Cardiac muscle cell (in vitro differentiated cells and primary cell): Measurements from ENCODE around the gene RBM39. TPM values are rescaled to one million over a fixed set of nuclear protein-coding genes. Genes with fewer than 3 reads are reported as not detected.
"Not testable (repeated sequence)": the region's sequence is repeated elsewhere in the genome, so short reads cannot be mapped to it uniquely, and the experiment has no call there.

Source experiments
- DNase-seq, 2 donors: peaks; one replicate each; pipeline versions ENCODE4 v3.0.0 to v3.0.0-alpha.2; 2010 to 2017; ENCODE audit warnings: low read depth in 1 of 2, low spot score in 1 of 2
- H3K27ac ChIP-seq: fragments of 200-600 bp; sonication (generic); 2 replicates; pipeline ENCODE4 v1.5.1; 2016
- H3K27me3 ChIP-seq: fragments of 200-600 bp; sonication (generic); 2 replicates; pipeline ENCODE4 v1.6.0; 2016; ENCODE audit warnings: control low read depth
- H3K36me3 ChIP-seq: fragments of 200-600 bp; sonication (generic); 2 replicates; pipeline ENCODE4 v1.5.1; 2016; ENCODE audit warnings: control low read depth
- H3K4me1 ChIP-seq: fragments of 200-600 bp; sonication (generic); 2 replicates; pipeline ENCODE4 v1.8.1; 2017; ENCODE audit warnings: low read depth, mild to moderate bottlenecking, mixed run types
- H3K4me3 ChIP-seq: fragments of 200-600 bp; sonication (generic); 2 replicates; pipeline ENCODE4 v1.5.1; 2016; ENCODE audit warnings: mild to moderate bottlenecking
- H3K9me3 ChIP-seq: fragments of 200-600 bp; sonication (generic); 2 replicates; pipeline ENCODE4 v1.5.1; 2017; ENCODE audit warnings: low read depth, mild to moderate bottlenecking, control low read depth
- polyA plus RNA-seq: library from polyadenylated mRNA; unstranded; fragments of >200 nt; fragmentation: Nextera tagmentation; extraction: Ambion mirVana; gene quantifications from 2 replicates; pipeline ENCODE4 v1.2.1, GENCODE V29; 2016
- total RNA-seq: library from RNA; depleted of rRNA; stranded (reverse); fragments of >200 nt; gene quantifications from 2 replicates; pipeline ENCODE4 v1.2.3, GENCODE V29; 2016
- TF ChIP-seq, protein P1 (sequence below): IDR thresholded peaks from 2 replicates; pipeline ENCODE4 v1.5.1; 2012; ENCODE audit warnings: low read depth, mild to moderate bottlenecking, low read length

RBM39 gene
- total RNA-seq = 235 and 299 TPM in 2 replicates
- 202 and 214 TPM in 2 replicates for polyA plus RNA-seq

DNA sequence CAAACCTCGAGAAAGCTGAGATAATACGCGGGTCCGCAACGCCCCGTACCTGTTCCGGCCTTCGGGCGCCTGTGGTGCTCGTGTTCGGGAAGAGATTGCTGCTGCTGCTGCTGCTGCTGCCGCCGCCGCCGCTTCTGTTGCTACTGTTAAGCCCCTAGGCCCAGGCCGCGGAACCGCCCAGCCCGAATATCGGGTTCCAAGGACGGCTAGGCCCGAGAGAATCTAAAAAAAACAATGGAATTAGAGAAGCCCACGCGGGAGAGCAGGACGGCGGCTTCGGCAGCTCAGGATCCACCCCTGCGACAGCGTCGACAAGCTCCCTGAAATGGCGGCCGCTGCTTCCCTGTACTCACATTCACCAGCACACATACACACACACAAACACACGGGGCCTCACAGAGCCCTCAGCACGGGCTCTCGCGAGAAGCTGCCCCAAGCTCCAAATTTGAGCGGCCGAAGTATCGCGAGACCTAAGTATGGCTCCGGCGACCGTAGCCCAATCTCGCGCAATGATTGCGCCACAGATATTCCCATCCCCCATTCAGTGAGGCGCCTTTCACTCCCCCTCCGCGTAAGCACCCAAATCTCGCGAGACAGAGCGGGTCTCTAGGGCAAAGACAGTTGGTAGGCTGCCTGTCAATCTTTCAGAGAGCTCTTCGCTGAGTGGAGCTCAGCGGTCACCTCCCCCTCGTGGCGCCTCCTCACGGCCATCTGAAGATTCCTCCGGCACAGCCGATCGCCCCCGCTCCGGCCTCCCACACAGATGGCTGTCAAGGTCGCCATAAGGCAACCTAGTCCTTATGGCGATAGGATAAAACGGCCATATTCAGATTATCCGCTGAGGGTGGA is at the start of gene RBM39:
Gene RBM39 (minus strand): TSS at position 369 of the 849 bp plus-strand sequence. CDS start 1,386 bp downstream, outside the sequence.
- peak; percentile 100 for DNase-seq
- H3K9me3 ChIP-seq = no peaks in the 10 kb centered on the region
- H3K4me3 ChIP-seq = peak within 1 kb of the TSS; percentile 99
- peaks cover 23% of the 10 kb centered on the region for H3K4me1 ChIP-seq
- TF ChIP-seq, protein P1, sequence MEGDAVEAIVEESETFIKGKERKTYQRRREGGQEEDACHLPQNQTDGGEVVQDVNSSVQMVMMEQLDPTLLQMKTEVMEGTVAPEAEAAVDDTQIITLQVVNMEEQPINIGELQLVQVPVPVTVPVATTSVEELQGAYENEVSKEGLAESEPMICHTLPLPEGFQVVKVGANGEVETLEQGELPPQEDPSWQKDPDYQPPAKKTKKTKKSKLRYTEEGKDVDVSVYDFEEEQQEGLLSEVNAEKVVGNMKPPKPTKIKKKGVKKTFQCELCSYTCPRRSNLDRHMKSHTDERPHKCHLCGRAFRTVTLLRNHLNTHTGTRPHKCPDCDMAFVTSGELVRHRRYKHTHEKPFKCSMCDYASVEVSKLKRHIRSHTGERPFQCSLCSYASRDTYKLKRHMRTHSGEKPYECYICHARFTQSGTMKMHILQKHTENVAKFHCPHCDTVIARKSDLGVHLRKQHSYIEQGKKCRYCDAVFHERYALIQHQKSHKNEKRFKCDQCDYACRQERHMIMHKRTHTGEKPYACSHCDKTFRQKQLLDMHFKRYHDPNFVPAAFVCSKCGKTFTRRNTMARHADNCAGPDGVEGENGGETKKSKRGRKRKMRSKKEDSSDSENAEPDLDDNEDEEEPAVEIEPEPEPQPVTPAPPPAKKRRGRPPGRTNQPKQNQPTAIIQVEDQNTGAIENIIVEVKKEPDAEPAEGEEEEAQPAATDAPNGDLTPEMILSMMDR = peak; percentile 40
- H3K27me3 ChIP-seq = no peaks in the 10 kb centered on the region
- H3K27ac ChIP-seq = peak within 1 kb of the TSS; percentile 100
- peaks cover 34% of the 10 kb centered on the region for H3K36me3 ChIP-seq

DNA sequence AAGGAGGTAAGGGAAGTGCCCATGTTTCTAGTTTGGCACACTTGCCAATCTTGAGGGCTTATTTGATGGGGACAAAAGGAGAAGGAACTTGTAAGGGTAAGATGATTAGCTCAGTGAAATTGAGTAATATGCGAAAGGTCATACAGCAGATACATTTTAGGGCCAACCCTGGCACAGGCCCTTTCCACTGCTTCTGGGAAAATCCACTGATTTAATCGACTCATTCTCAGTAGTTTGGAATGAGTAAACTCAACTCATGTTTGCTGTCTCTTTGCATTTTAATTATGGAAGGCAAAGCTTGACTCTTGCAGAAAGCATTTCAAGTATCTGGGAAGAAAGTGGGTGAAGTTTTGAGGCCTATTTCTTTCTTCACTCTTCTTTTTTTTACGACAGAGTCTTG is 49.8 kb upstream of the RBM39 start:
- TF ChIP-seq, protein P1 = no peak
- no peaks in the 10 kb centered on the region for H3K27me3 ChIP-seq
- H3K4me3 ChIP-seq = no peak overlapping the region
- H3K27ac ChIP-seq = no peak overlapping the region
- H3K36me3 ChIP-seq = no peaks in the 10 kb centered on the region
- no peaks in the 10 kb centered on the region for H3K4me1 ChIP-seq
- H3K9me3 ChIP-seq = no peaks in the 10 kb centered on the region
- DNase-seq = peak in 1 of 2 donors; percentile 37

DNA sequence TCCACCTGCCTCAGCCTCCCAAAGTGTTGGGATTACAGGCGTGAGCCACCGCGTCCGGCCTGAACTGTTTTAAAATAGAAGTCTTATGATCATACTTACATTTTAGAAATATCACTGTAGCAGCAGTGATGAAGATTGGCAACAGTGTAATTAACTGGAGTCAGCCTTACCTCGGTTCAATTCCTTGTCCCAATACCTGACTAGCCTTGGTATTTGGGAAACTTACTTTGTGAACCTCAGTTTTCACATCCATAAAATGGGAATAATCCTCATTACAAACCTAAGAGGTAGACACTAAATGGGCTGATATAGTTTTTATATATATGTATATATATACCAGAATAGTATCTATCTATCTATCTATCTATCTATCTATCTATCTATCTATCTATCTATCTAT is 49.0 kb upstream of the RBM39 start:
- Histone ChIP-seq H3K27me3 (no peaks in the 10 kb centered on the region), H3K36me3 (no peaks in the 10 kb centered on the region), H3K9me3 (no peaks in the 10 kb centered on the region), H3K27ac (no peak overlapping the region), H3K4me1 (no peaks in the 10 kb centered on the region), H3K4me3 (no peak overlapping the region)
- TF ChIP-seq, protein P1 = no peak
- no peak for DNase-seq

DNA sequence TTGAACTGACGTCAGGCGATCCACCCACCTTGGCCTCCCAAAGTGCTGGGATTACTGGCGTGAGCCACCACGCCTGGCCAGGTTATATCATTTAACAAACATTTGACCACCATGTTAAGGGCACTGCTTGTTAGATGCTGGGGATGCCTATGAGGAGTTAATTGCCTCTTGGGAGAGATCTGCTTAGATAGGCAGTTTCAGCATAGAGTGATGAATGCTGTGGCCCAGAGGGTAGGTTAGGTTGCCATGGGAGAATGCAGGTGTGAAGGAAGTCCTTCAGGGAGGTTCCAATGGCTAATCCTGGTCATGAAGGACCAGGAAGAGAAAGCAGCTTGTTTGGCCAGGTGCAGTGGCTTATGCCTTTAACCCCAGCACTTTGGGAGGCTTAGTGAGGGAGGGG is 46.7 kb upstream of the RBM39 start:
- no peak for DNase-seq
- no peaks in the 10 kb centered on the region for H3K4me1 ChIP-seq
- TF ChIP-seq, protein P1 = no peak
- H3K4me3 ChIP-seq = no peak overlapping the region
- H3K27ac ChIP-seq = no peak overlapping the region
- H3K36me3 ChIP-seq = no peaks in the 10 kb centered on the region
- no peaks in the 10 kb centered on the region for H3K9me3 ChIP-seq
- H3K27me3 ChIP-seq = no peaks in the 10 kb centered on the region

DNA sequence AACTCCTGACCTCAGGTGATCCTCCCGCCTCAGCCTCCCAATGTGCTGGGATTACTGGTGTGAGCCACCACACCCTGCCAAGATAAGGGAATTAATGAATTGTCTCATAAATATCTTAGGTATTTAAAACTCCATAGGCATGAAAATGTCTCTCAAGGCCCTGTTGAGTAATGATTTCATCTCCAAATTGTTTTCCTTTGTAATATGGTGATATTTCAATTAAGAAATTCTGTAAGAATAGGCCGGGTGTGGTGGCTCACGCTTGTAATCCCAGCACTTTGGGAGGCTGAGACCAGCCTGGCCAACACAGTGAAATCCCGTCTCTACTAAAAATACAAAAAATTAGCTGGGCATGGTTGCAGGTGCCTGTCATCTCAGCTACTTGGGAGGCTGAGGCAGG is 43.5 kb upstream of the RBM39 start:
- not testable (repeated sequence) for H3K36me3 ChIP-seq

DNA sequence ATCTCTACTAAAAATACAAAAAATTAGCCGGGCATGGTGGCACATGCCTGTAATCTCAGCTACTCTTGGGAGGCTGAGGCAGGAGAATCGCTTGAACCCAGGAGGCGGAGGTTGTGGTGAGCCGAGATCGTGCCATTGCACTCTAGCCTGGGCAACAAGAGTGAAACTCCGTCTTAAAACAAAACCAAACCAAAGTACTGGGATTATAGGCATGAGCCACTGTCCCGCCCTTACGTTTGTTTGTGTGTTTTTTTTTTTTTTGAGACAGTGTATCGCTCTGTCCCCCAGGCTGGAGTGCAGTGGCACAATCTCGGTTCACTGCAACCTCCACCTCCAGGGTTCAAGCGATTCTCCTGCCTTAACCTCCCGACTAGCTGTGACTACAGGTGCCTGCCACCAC is 41.8 kb upstream of the RBM39 start:
- H3K27ac ChIP-seq, H3K4me3 ChIP-seq, H3K27me3 ChIP-seq, H3K36me3 ChIP-seq, H3K4me1 ChIP-seq, DNase-seq, H3K9me3 ChIP-seq: not testable (repeated sequence)

More for the DNA sequence above, 43.5 kb upstream of the RBM39 start:
- DNase-seq, H3K27me3 ChIP-seq, H3K4me3 ChIP-seq, H3K27ac ChIP-seq, H3K4me1 ChIP-seq, H3K9me3 ChIP-seq: not testable (repeated sequence)
